ENCODE results near the gene HM13.
"Not testable (repeated sequence)": the region's sequence is repeated elsewhere in the genome, so short reads cannot be mapped to it uniquely, and the experiment has no call there.

The HM13 gene

DNA sequence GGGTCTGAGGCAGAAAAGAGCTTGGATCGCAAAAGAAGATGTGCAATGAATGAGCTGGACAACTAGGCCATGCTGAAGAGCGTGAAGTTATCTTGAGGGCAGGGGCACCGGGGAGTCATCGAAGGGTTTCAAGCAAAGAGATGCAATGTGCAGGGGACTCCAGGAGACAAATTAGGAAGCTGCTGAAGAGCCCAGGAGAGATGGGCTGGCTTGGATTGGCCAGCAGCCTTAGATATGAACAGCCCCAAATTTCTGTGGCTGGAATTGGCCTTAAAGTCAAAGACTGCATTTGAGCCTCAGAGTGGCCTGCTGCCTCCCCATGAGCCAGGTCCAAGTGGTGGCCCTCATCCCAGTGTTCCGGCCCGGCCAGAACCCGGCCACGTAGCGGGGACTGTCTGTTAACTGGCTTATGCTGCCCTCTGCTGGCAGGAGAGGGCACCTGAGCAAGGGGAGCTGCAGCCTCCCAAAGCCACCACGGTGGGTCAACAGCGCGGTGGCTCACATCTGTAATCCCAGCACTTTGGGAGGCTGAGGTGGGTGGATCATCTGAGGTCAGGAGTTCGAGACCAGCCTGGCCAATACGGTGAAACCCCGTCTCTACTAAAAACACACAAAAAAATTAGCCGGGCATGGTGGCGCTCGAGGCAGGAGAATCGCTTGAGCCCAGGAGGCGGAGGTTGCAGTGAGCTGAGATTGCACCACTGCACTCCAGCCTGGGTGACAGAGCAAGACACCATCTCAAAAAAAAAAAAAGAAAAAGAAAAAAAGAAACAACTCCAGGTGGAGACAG lies 11.2 kb upstream of the HM13 start:
- not testable (repeated sequence) for H3K27ac ChIP-seq (ENCODE audit: low read length); H3K9ac ChIP-seq (ENCODE audit: low read length in 2 of 2); H3K9me3 ChIP-seq (ENCODE audit: control insufficient read depth in 2 of 2, low read length in 2 of 2); H3K36me3 ChIP-seq (ENCODE audit: control insufficient read depth in 2 of 2, insufficient read depth in 2 of 2, low read length in 2 of 2); H3K4me1 ChIP-seq (ENCODE audit: control insufficient read depth, insufficient read depth, low read length); H3K27me3 ChIP-seq (ENCODE audit: control insufficient read depth in 1 of 2, insufficient read depth in 2 of 2, low read length in 2 of 2); H3K4me3 ChIP-seq (ENCODE audit: low read length in 2 of 2)

- H3K36me3 ChIP-seq (ENCODE audit: control insufficient read depth in 2 of 2, insufficient read depth in 2 of 2, low read length in 2 of 2), result no peaks in the 10 kb centered on the region
- H3K27me3 ChIP-seq (ENCODE audit: control insufficient read depth in 1 of 2, insufficient read depth in 2 of 2, low read length in 2 of 2), result peaks cover 0 to 3% of the 10 kb centered on the region in 2 donors
- H3K9ac ChIP-seq (ENCODE audit: low read length in 2 of 2), result no peak overlapping the region
- H3K4me3 ChIP-seq (ENCODE audit: low read length in 2 of 2), result no peak overlapping the region
- H3K4me1 ChIP-seq (ENCODE audit: control insufficient read depth, insufficient read depth, low read length), result no peaks in the 10 kb centered on the region
- H3K27ac ChIP-seq (ENCODE audit: low read length), result no peak overlapping the region
- H3K9me3 ChIP-seq (ENCODE audit: control insufficient read depth in 2 of 2, low read length in 2 of 2), result no peaks in the 10 kb centered on the region
These were observed 8.3 kb upstream of the HM13 start for GRCh38 chr20:31505903-31506302.

DNA sequence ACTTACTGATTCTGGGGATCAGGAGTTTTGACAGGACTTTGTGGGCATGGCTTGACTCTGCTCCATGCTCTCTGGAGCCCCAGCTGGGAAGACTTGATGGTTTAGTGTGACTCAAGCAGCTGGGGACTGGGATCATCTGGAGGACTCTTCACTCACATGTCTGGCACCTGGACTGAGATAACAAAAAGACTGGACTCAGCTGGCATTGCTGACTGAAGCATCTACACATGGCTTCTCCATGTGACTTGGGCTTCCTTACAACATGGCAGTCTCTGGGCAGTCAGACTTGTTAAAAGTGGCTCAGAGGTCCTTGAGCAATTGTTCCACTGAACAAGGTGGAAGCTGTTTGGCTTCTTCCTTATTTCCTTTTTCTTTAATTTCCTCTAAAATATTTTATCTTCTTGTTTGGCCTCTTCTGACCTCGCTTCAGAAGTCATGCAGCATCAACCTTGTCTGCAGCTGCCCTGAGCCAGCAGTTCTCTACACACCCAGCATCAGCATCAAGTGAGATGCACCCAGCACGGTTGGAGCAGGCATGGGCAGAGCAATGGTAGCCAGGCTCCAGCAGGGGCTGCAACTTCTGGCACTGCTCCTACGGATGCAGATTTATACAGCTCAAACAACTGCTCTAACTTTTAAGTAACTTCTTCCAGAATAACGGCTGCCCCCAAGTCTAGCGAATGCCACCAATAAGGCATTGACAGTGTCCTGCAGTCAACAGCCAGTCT lies 5.6 kb upstream of the HM13 start:
- Histone ChIP-seq H3K27ac (ENCODE audit: low read length) (no peak overlapping the region), H3K9me3 (ENCODE audit: control insufficient read depth in 2 of 2, low read length in 2 of 2) (no peaks in the 10 kb centered on the region), H3K27me3 (ENCODE audit: control insufficient read depth in 1 of 2, insufficient read depth in 2 of 2, low read length in 2 of 2) (peaks cover 0 to 3% of the 10 kb centered on the region in 2 donors), H3K9ac (ENCODE audit: low read length in 2 of 2) (no peak overlapping the region), H3K4me1 (ENCODE audit: control insufficient read depth, insufficient read depth, low read length) (no peaks in the 10 kb centered on the region), H3K36me3 (ENCODE audit: control insufficient read depth in 2 of 2, insufficient read depth in 2 of 2, low read length in 2 of 2) (no peaks in the 10 kb centered on the region), H3K4me3 (ENCODE audit: low read length in 2 of 2) (no peak overlapping the region)

GRCh38 chr20:31515072-31515774 lies 981 bp downstream of the HM13 start:
- Histone ChIP-seq H3K36me3 (ENCODE audit: control insufficient read depth in 2 of 2, insufficient read depth in 2 of 2, low read length in 2 of 2) (peaks cover 0 to 6% of the 10 kb centered on the region in 2 donors), H3K9me3 (ENCODE audit: control insufficient read depth in 2 of 2, low read length in 2 of 2) (no peaks in the 10 kb centered on the region), H3K27ac (ENCODE audit: low read length) (peak overlapping the region; percentile 41), H3K9ac (ENCODE audit: low read length in 2 of 2) (peak overlapping the region; percentile 89), H3K4me1 (ENCODE audit: control insufficient read depth, insufficient read depth, low read length) (peaks cover 29% of the 10 kb centered on the region), H3K4me3 (ENCODE audit: low read length in 2 of 2) (peak overlapping the region; percentile 98 to 99), H3K27me3 (ENCODE audit: control insufficient read depth in 1 of 2, insufficient read depth in 2 of 2, low read length in 2 of 2) (no peaks in the 10 kb centered on the region)

DNA sequence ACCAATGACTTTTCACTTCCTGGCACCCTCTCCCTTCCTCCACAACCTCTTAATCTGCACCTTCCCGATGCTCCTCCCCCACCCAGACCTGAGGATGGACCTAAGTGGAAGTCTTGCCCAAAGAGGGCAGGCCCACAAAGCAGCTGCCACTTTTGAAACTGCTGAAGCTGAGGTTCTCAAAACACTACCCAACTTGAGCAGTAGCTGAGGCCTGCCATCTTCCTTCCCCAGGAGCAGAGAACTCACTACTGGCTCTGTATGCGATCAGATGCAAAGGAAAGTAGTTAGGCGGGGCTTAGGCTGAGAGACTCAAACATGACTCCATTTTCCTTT lies 1.5 kb downstream of the HM13 start:
- H3K36me3 ChIP-seq (ENCODE audit: control insufficient read depth in 2 of 2, insufficient read depth in 2 of 2, low read length in 2 of 2), result peaks cover 2 to 6% of the 10 kb centered on the region in 2 donors
- H3K4me1 ChIP-seq (ENCODE audit: control insufficient read depth, insufficient read depth, low read length), result peaks cover 29% of the 10 kb centered on the region
- peak overlapping the region; percentile 89 for H3K9ac ChIP-seq (ENCODE audit: low read length in 2 of 2)
- no peaks in the 10 kb centered on the region for H3K9me3 ChIP-seq (ENCODE audit: control insufficient read depth in 2 of 2, low read length in 2 of 2)
- H3K27me3 ChIP-seq (ENCODE audit: control insufficient read depth in 1 of 2, insufficient read depth in 2 of 2, low read length in 2 of 2), result no peaks in the 10 kb centered on the region
- H3K27ac ChIP-seq (ENCODE audit: low read length), result no peak overlapping the region
- peak overlapping the region; percentile 98 to 99 for H3K4me3 ChIP-seq (ENCODE audit: low read length in 2 of 2)

GRCh38 chr20:31516166-31516565 lies 1.9 kb downstream of the HM13 start:
- Histone ChIP-seq H3K27me3 (ENCODE audit: control insufficient read depth in 1 of 2, insufficient read depth in 2 of 2, low read length in 2 of 2) (no peaks in the 10 kb centered on the region), H3K9ac (ENCODE audit: low read length in 2 of 2) (peak overlapping the region in 1 of 2 donors; percentile 89), H3K4me1 (ENCODE audit: control insufficient read depth, insufficient read depth, low read length) (peaks cover 29% of the 10 kb centered on the region), H3K4me3 (ENCODE audit: low read length in 2 of 2) (peak overlapping the region in 1 of 2 donors; percentile 98), H3K9me3 (ENCODE audit: control insufficient read depth in 2 of 2, low read length in 2 of 2) (no peaks in the 10 kb centered on the region), H3K27ac (ENCODE audit: low read length) (no peak overlapping the region), H3K36me3 (ENCODE audit: control insufficient read depth in 2 of 2, insufficient read depth in 2 of 2, low read length in 2 of 2) (peaks cover 3 to 6% of the 10 kb centered on the region in 2 donors)

- peak overlapping the region in 1 of 2 donors; percentile 89 for H3K9ac ChIP-seq (ENCODE audit: low read length in 2 of 2)
- no peaks in the 10 kb centered on the region for H3K9me3 ChIP-seq (ENCODE audit: control insufficient read depth in 2 of 2, low read length in 2 of 2)
- peak overlapping the region in 1 of 2 donors; percentile 98 for H3K4me3 ChIP-seq (ENCODE audit: low read length in 2 of 2)
- no peak overlapping the region for H3K27ac ChIP-seq (ENCODE audit: low read length)
- H3K27me3 ChIP-seq (ENCODE audit: control insufficient read depth in 1 of 2, insufficient read depth in 2 of 2, low read length in 2 of 2), result no peaks in the 10 kb centered on the region
- H3K4me1 ChIP-seq (ENCODE audit: control insufficient read depth, insufficient read depth, low read length), result peaks cover 29% of the 10 kb centered on the region
- H3K36me3 ChIP-seq (ENCODE audit: control insufficient read depth in 2 of 2, insufficient read depth in 2 of 2, low read length in 2 of 2), result peaks cover 3 to 6% of the 10 kb centered on the region in 2 donors
These were observed 2.4 kb downstream of the HM13 start for GRCh38 chr20:31516651-31517050.

DNA sequence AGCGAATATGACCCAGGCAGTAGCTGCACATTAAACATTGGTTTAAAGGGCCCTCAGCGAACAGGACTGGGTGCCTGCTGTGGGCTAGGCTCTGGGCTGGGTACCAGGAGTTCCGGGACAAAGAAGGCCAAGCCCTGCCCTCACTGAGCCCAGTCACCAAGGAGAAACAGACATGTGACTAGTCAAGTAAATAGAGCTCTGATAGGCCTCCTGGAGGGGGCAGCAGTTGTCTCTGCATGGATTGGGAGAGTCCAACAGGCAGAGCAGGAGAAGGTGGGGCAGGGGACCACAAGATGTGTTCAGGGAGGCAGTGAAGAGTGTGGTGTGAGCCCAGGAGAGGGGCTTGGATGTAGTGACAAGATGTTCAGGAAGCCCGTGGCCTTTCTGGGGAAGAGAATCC lies 3.1 kb downstream of the HM13 start:
- peaks cover 29% of the 10 kb centered on the region for H3K4me1 ChIP-seq (ENCODE audit: control insufficient read depth, insufficient read depth, low read length)
- no peak overlapping the region for H3K27ac ChIP-seq (ENCODE audit: low read length)
- no peaks in the 10 kb centered on the region for H3K9me3 ChIP-seq (ENCODE audit: control insufficient read depth in 2 of 2, low read length in 2 of 2)
- H3K9ac ChIP-seq (ENCODE audit: low read length in 2 of 2), result peak overlapping the region in 1 of 2 donors; percentile 42
- no peaks in the 10 kb centered on the region for H3K27me3 ChIP-seq (ENCODE audit: control insufficient read depth in 1 of 2, insufficient read depth in 2 of 2, low read length in 2 of 2)
- peak overlapping the region in 1 of 2 donors; percentile 29 for H3K4me3 ChIP-seq (ENCODE audit: low read length in 2 of 2)
- H3K36me3 ChIP-seq (ENCODE audit: control insufficient read depth in 2 of 2, insufficient read depth in 2 of 2, low read length in 2 of 2), result peaks cover 3 to 6% of the 10 kb centered on the region in 2 donors

GRCh38 chr20:31521267-31521666 lies 7.0 kb downstream of the HM13 start:
- H3K27me3 ChIP-seq (ENCODE audit: control insufficient read depth in 1 of 2, insufficient read depth in 2 of 2, low read length in 2 of 2); H3K4me3 ChIP-seq (ENCODE audit: low read length in 2 of 2); H3K9me3 ChIP-seq (ENCODE audit: control insufficient read depth in 2 of 2, low read length in 2 of 2); H3K27ac ChIP-seq (ENCODE audit: low read length); H3K36me3 ChIP-seq (ENCODE audit: control insufficient read depth in 2 of 2, insufficient read depth in 2 of 2, low read length in 2 of 2); H3K9ac ChIP-seq (ENCODE audit: low read length in 2 of 2): not testable (repeated sequence)
- peaks cover 14% of the 10 kb centered on the region for H3K4me1 ChIP-seq (ENCODE audit: control insufficient read depth, insufficient read depth, low read length)

DNA sequence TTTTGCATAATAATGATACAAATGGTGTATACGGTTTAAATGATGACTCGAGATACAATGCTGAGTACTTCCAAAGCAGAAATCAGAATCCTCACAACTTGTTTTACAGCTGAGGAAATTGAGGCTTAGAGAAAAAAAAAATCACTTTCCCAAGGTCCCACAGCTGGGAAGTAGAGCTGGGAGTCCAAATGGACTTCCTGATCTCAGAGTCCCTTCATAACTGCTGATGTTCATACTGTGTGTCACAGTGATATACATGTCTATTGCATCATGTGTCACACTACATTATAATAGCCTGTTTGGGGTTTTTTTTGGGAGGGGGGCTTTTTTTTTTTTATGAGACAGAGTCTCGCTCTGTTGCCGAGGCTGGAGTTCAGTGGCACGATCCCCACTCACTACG lies 8.5 kb downstream of the HM13 start:
- no peaks in the 10 kb centered on the region for H3K9me3 ChIP-seq (ENCODE audit: control insufficient read depth in 2 of 2, low read length in 2 of 2)
- H3K27me3 ChIP-seq (ENCODE audit: control insufficient read depth in 1 of 2, insufficient read depth in 2 of 2, low read length in 2 of 2), result no peaks in the 10 kb centered on the region
- no peak overlapping the region for H3K9ac ChIP-seq (ENCODE audit: low read length in 2 of 2)
- peaks cover 8 to 9% of the 10 kb centered on the region in 2 donors for H3K36me3 ChIP-seq (ENCODE audit: control insufficient read depth in 2 of 2, insufficient read depth in 2 of 2, low read length in 2 of 2)
- no peaks in the 10 kb centered on the region for H3K4me1 ChIP-seq (ENCODE audit: control insufficient read depth, insufficient read depth, low read length)
- H3K27ac ChIP-seq (ENCODE audit: low read length), result no peak overlapping the region
- H3K4me3 ChIP-seq (ENCODE audit: low read length in 2 of 2), result no peak overlapping the region

Measured in stomach smooth muscle (tissue), 2 donors.